PC-9 (cell line): ENCODE results near the gene RPL19. TPM values are rescaled to one million over a fixed set of nuclear protein-coding genes. Genes with fewer than 3 reads are reported as not detected.
A peak's percentile ranks its signal among the peaks of the same experiment; 100 is the strongest.

Source experiments
- BruUV-seq: library from RNA; stranded (reverse); fragments of 400-500 nt; replicated peaks from 2 replicates; lab custom pipeline; 2021; lab: Mats Ljungman, UMichigan
- CTCF ChIA-PET: fragments of 300-600 bp; sonication (Branson Sonifier 250); formaldehyde crosslinking; loops from one replicate; lab custom pipeline; 2022; ENCODE audit warnings: antibody characterized with exemption; lab: Charles Lee
- POLR2A ChIA-PET: fragments of 300-600 bp; sonication (Branson Sonifier 250); formaldehyde crosslinking; loops from one replicate; lab custom pipeline; 2022; ENCODE audit warnings: antibody characterized with exemption; ENCODE audit not compliant: unreplicated experiment; lab: Charles Lee
- DNase-seq, 2 experiments: peaks; one replicate each; pipeline versions ENCODE4 v3.0.0 to v3.0.0-alpha.2; 2015 to 2022; ENCODE audit warnings: mixed read lengths in 1 of 2
- H2AFZ ChIP-seq: fragments of 200-600 bp; sonication (generic); 2 replicates; pipeline ENCODE4 v1.8.1; 2017; ENCODE audit warnings: antibody characterized with exemption
- H3F3A ChIP-seq: fragments of 200-600 bp; sonication (generic); 2 replicates; pipeline ENCODE4 v1.8.1; 2017; ENCODE audit warnings: antibody characterized with exemption, mild to moderate bottlenecking, low read depth; ENCODE audit not compliant: insufficient read depth
- H3K27ac ChIP-seq: fragments of 200-600 bp; sonication (generic); 2 replicates; pipeline ENCODE4 v1.6.1; 2016; ENCODE audit warnings: mixed run types
- H3K27me3 ChIP-seq: fragments of 200-600 bp; sonication (generic); 2 replicates; pipeline ENCODE4 v1.6.1; 2016; ENCODE audit warnings: low read depth, mixed run types; ENCODE audit not compliant: insufficient read depth
- H3K36me3 ChIP-seq: fragments of 200-600 bp; sonication (generic); 2 replicates; pipeline ENCODE4 v1.6.1; 2016; ENCODE audit warnings: low read depth, mixed run types
- H3K4me1 ChIP-seq: fragments of 200-600 bp; sonication (generic); replicated peaks from 2 replicates; pipeline ENCODE4 v1.6.1; 2016; ENCODE audit warnings: mixed run types; ENCODE audit not compliant: insufficient read depth
- H3K4me2 ChIP-seq: fragments of 200-600 bp; sonication (generic); 2 replicates; pipeline ENCODE4 v1.6.1; 2017; ENCODE audit warnings: mixed run types
- H3K4me3 ChIP-seq: fragments of 200-600 bp; sonication (generic); 2 replicates; pipeline ENCODE4 v1.6.1; 2016; ENCODE audit warnings: mixed run types
- H3K79me2 ChIP-seq: fragments of 200-600 bp; sonication (generic); 2 replicates; pipeline ENCODE4 v1.6.1; 2017; ENCODE audit warnings: low read depth, mixed run types
- H3K9me2 ChIP-seq: fragments of 200-600 bp; sonication (generic); 2 replicates; pipeline ENCODE4 v1.8.1; 2017; ENCODE audit warnings: mild to moderate bottlenecking; ENCODE audit not compliant: insufficient read depth
- H3K9me3 ChIP-seq: fragments of 200-600 bp; sonication (generic); 2 replicates; pipeline ENCODE4 v1.8.1; 2016; ENCODE audit warnings: low read depth; ENCODE audit not compliant: insufficient read depth
- H4K20me1 ChIP-seq: fragments of 200-600 bp; sonication (generic); 2 replicates; pipeline ENCODE4 v1.8.1; 2017; ENCODE audit not compliant: insufficient read depth
- CTCF ChIP-seq: fragments of 200-600 bp; sonication (generic); conservative IDR thresholded peaks from 2 replicates; pipeline ENCODE4 v1.6.1; 2017; ENCODE audit warnings: mixed run types, antibody characterized with exemption, mild to moderate bottlenecking, moderate library complexity
- EZH2 ChIP-seq: fragments of 200-600 bp; sonication (generic); IDR thresholded peaks from 2 replicates; pipeline ENCODE4 v1.8.0; 2017; ENCODE audit warnings: antibody characterized with exemption, low read depth
- intact Hi-C: fragments of 100-400 bp; cut with micrococcal nuclease; formaldehyde crosslinking; loops from one replicate; pipeline ENCODE4 v1.10.0; 2022; ENCODE audit not compliant: unreplicated experiment
- total RNA-seq: library from RNA; stranded (reverse); gene quantifications from 2 replicates; pipeline ENCODE4 v1.2.3, GENCODE V29; 2021

Gene RPL19
- total RNA-seq, 1 experiment from 2014 or later = 1,670 TPM

DNA sequence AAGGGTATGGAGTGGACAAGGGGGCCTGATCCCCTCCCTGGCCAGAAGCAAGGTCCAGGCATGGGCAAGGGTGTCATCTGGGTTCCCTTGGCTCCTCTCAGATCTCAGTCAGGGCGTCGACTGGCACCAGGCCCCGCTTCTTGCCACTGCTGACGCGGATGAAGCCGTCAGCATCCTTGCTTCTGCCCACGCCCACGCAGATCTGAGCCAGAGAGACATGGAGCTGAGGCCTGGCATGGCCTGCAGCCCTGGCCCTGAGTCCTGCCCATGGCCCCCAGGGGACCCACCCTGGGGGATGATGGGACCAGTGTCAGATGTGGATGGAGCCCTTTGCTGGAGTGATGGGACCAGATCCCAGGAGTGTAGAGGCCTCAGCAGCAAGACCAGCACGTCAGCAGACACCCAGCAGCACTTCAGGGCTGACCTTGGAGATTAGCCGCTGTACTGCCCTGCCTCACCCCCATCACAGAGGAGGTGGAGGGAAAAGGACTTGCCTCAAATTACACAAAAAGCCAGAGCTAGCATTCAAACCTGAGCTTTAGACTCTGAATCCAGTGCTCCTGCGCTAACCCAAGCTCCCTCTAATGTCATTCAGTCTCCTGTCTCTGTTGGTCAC lies 12.2 kb downstream of the RPL19 start:
- ChIA-PET CTCF (no interaction called here), POLR2A (no interaction called here)
- no peak for DNase-seq

DNA sequence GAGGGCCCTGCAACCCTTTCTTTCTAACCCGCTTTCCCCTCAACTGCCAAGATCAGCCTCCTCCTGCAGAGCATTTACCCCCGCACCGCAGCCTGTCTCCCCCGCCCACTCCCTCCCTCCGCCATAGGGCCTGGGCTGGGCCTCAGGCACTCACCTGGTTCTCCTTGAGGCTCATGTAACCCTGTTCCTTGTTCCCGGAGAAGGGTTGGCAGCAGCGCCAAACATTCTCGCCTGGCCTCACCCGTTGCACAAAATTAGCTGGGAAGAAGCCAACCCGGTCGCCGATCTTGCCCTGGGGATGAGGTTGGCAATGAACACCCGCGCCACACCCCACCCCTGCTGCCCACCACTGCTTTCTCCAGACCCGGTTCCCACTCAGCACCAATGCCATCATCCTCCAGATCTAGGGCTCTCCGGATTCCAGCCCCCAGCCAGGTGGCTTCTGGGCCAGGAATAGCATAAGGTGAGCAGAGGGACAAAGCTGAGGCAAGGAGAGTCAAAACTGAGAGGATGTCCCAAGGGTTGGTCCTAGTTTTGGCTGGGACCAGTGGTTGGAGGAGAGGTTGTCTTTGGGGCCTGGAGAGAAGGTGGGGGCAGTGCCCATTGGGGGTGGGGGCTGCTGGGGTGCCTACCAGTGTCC lies 12.9 kb downstream of the RPL19 start:
- H3K4me2 ChIP-seq = no peak overlapping the region
- H3K9me3 ChIP-seq = no peaks in the 10 kb centered on the region
- H3F3A ChIP-seq = peaks cover 13% of the 10 kb centered on the region; the same call in 1 of the 2 replicates
- H3K79me2 ChIP-seq = no peaks in the 10 kb centered on the region
- no peaks in the 10 kb centered on the region for H3K36me3 ChIP-seq
- no peak overlapping the region for H3K4me3 ChIP-seq
- H3K27ac ChIP-seq = no peak overlapping the region
- H3K9me2 ChIP-seq = no peaks in the 10 kb centered on the region
- no peaks in the 10 kb centered on the region for H3K27me3 ChIP-seq
- no peak for DNase-seq
- no TSS peak for BruUV-seq
- H3K4me1 ChIP-seq = no peaks in the 10 kb centered on the region
- intact Hi-C loops = no loop called here
- CTCF ChIA-PET = interaction anchor here (0.7 kb wide), 1 partner anchor 1221 kb away, joined by 3 read pairs; no protein-coding TSS in a partner anchor
- no peaks in the 10 kb centered on the region for H4K20me1 ChIP-seq
- H2AFZ ChIP-seq = no peak overlapping the region
- TF ChIP-seq EZH2 (no peak), CTCF (no peak)
- POLR2A ChIA-PET = interaction anchor here (0.5 kb wide), 1 partner anchor 14 kb away, joined by 4 read pairs; no protein-coding TSS in a partner anchor

More for the DNA sequence above, 12.2 kb downstream of the RPL19 start:
- Histone ChIP-seq H2AFZ (no peak overlapping the region), H3K36me3 (no peaks in the 10 kb centered on the region), H3K9me2 (no peaks in the 10 kb centered on the region), H3K4me3 (no peak overlapping the region), H3K9me3 (no peaks in the 10 kb centered on the region), H3F3A (peaks cover 13% of the 10 kb centered on the region; the same call in 1 of the 2 replicates), H3K27me3 (no peaks in the 10 kb centered on the region), H3K79me2 (no peaks in the 10 kb centered on the region), H3K4me2 (no peak overlapping the region), H3K4me1 (no peaks in the 10 kb centered on the region), H3K27ac (no peak overlapping the region), H4K20me1 (no peaks in the 10 kb centered on the region)
- no peak for TF ChIP-seq CTCF
- TF ChIP-seq EZH2 = no peak
- BruUV-seq = no TSS peak
- intact Hi-C loops = no loop called here

DNA sequence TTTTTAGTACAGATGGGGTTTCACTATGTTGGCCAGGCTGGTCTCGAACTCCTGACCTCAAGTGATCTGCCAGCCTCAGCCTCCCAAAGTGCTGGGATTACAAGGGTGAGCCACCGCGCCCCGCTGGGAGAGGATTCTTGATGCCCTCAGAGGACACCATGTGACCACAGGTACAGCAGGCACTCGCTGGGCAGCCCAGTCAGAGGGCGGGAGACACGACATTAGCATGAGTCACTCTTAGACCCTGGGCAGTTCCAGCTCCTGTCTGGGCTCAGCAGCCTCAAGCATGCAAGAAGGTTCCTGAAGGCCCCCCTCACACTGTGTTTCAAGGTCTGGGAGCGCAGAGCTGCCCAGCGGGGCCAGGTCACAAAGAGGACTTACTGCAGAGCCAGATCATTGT lies 13.8 kb downstream of the RPL19 start:
- intact Hi-C loops = no loop called here
- Histone ChIP-seq H3K4me3 (no peak overlapping the region), H3K4me2 (no peak overlapping the region), H3K9me3 (no peaks in the 10 kb centered on the region), H3K4me1 (no peaks in the 10 kb centered on the region), H3K27ac (no peak overlapping the region), H3F3A (peaks cover 13% of the 10 kb centered on the region; the same call in 1 of the 2 replicates), H4K20me1 (no peaks in the 10 kb centered on the region), H3K27me3 (no peaks in the 10 kb centered on the region), H2AFZ (no peak overlapping the region), H3K79me2 (no peaks in the 10 kb centered on the region), H3K9me2 (no peaks in the 10 kb centered on the region), H3K36me3 (no peaks in the 10 kb centered on the region)
- TF ChIP-seq EZH2 (no peak), CTCF (no peak)
- BruUV-seq = no TSS peak
- CTCF ChIA-PET = interaction anchor here (1.1 kb wide), 1 partner anchor 18 kb away, joined by 9 read pairs; no protein-coding TSS in a partner anchor
- POLR2A ChIA-PET = no interaction called here
- DNase-seq = peak; percentile 77 to 83
